ENCODE results near the gene TEX48.

The TEX48 gene

GRCh38 chr9:114621561-114621960 is 60.4 kb downstream of the TEX48 start:
- TF ChIP-seq CTCF (IDR thresholded peaks at IDR 0.05; ENCODE audit: low read depth, low read length) (no peak), MYC (IDR thresholded peaks at IDR 0.05; ENCODE audit: low read depth, low read length) (no peak), POLR2A (IDR thresholded peaks at IDR 0.05; ENCODE audit: extremely low read depth, insufficient read length) (no peak), MAX (IDR thresholded peaks at IDR 0.05; ENCODE audit: low read depth, low read length) (no peak)
- H3K4me3 ChIP-seq (ENCODE audit: low read depth, low read length): no peak overlapping the region
- no peak for DNase-seq (ENCODE audit: low read depth)

- H3K4me3 ChIP-seq (ENCODE audit: low read depth, low read length): no peak overlapping the region
- TF ChIP-seq POLR2A (IDR thresholded peaks at IDR 0.05; ENCODE audit: extremely low read depth, insufficient read length) (no peak), MAX (IDR thresholded peaks at IDR 0.05; ENCODE audit: low read depth, low read length) (no peak), MYC (IDR thresholded peaks at IDR 0.05; ENCODE audit: low read depth, low read length) (no peak), CTCF (IDR thresholded peaks at IDR 0.05; ENCODE audit: low read depth, low read length) (no peak)
- DNase-seq (ENCODE audit: low read depth): no peak
These were observed 62.7 kb downstream of the TEX48 start for GRCh38 chr9:114619191-114619761.

GRCh38 chr9:114616684-114617520 is 65.1 kb downstream of the TEX48 start:
- H3K4me3 ChIP-seq (ENCODE audit: low read depth, low read length): no peak overlapping the region
- peak; percentile 77 for DNase-seq (ENCODE audit: low read depth)
- TF ChIP-seq MAX (IDR thresholded peaks at IDR 0.05; ENCODE audit: low read depth, low read length) (0 out of 2 replicates have a peak, but pooled peaks have one; percentile 20), POLR2A (IDR thresholded peaks at IDR 0.05; ENCODE audit: extremely low read depth, insufficient read length) (no peak)

Data from NB4 (cell line).